Measurements from ENCODE around the gene MAPKAPK5. TPM values are rescaled to one million over a fixed set of nuclear protein-coding genes. Genes with fewer than 3 reads are reported as not detected.

The MAPKAPK5 gene
- total and polyA plus RNA-seq, 2 experiments from 2014 or later, result 41.5 to 77.0 TPM

- H3K36me3 ChIP-seq (ENCODE audit: insufficient read depth), result peaks cover 12% of the 10 kb centered on the region; the same call in 1 of the 2 replicates
- Mint-ChIP-seq H3K9me3 (no peaks in the 10 kb centered on the region; the same call in 1 of the 3 replicates), H3K36me3 (ENCODE audit: low read depth) (peaks cover 50% of the 10 kb centered on the region; the same call in 2 of the 3 replicates), H3K27me3 (ENCODE audit: insufficient read depth, low read depth, poor library complexity) (peaks cover 4% of the 10 kb centered on the region), H3K4me1 (no peaks in the 10 kb centered on the region), H3K27ac (no peak overlapping the region), H3K4me3 (no peak overlapping the region)
- H3K79me2 ChIP-seq (replicated peaks; ENCODE audit: insufficient read depth), result no peaks in the 10 kb centered on the region
- no peaks in the 10 kb centered on the region for H3F3A ChIP-seq (replicated peaks; ENCODE audit: low read depth)
- H3K9me2 ChIP-seq (ENCODE audit: insufficient read depth), result no peaks in the 10 kb centered on the region
- H3K4me1 ChIP-seq (ENCODE audit: insufficient read depth), result no peaks in the 10 kb centered on the region
- TF ChIP-seq ZNF462 (CRISPR knock-in tag; IDR thresholded peaks at IDR 0.05) (no peak), CREB1 (CRISPR knock-in tag; IDR thresholded peaks at IDR 0.05; ENCODE audit: low read depth) (no peak), JUNB (IDR thresholded peaks at IDR 0.05; ENCODE audit: unreplicated experiment) (no peak), POLR2AphosphoS5 (IDR thresholded peaks at IDR 0.05; ENCODE audit: low read depth) (no peak), ZNF331 (CRISPR knock-in tag; IDR thresholded peaks at IDR 0.05; ENCODE audit: low read depth) (no peak), CTCF (conservative IDR thresholded peaks at IDR 0.05; ENCODE audit: low read depth in 2 of 2) (no peak), ZNF114 (CRISPR knock-in tag; IDR thresholded peaks at IDR 0.05) (no peak), NANOG (IDR thresholded peaks at IDR 0.05; ENCODE audit: borderline replicate concordance) (no peak), EZH2 (IDR thresholded peaks at IDR 0.05; ENCODE audit: low read depth, unreplicated experiment) (no peak), REST (IDR thresholded peaks at IDR 0.05; ENCODE audit: unreplicated experiment) (no peak), ETS1 (IDR thresholded peaks at IDR 0.05) (no peak)
- H3K4me2 ChIP-seq, result no peak overlapping the region
- no peak overlapping the region for H3K4me3 ChIP-seq
- no peak for ATAC-seq
- no peaks in the 10 kb centered on the region for H4K20me1 ChIP-seq (replicated peaks; ENCODE audit: insufficient read depth)
- DNase-seq (ENCODE audit: low spot score), result no peak
- H3K27ac ChIP-seq (ENCODE audit: low read depth), result no peak overlapping the region
- no peaks in the 10 kb centered on the region for H3K27me3 ChIP-seq (ENCODE audit: insufficient read depth)
- no peak overlapping the region for H2AFZ ChIP-seq
Observed at GRCh38 chr12:111807232-111807631, 34.8 kb upstream of the MAPKAPK5 start.
